ENCODE results near the gene BANP.

DNA sequence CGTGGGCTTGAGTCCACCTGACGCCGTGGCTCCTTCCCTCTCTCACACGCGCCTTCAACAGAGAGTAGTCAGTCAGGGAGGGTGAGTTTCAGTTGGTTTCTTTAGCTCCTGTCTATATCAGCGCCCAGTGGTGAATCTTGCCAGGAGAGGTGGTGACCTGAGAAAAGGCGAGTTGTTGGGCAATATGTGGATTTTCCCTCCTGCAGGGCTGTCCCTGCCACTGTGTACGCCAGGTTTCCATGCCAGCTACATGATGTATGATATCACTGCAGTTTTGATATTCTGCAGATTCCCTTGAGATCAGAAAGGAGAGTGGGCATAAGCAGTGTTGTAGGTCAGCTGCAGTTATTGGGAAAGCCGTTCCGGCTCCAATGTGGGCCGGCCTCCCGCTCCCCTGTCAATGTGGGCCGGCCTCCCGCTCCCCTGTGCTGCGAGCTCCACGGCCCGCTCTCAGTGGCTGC lies 31.4 kb downstream of the BANP start:
- TF ChIP-seq CTCF (IDR thresholded peaks at IDR 0.05) (no peak), POLR2A (IDR thresholded peaks at IDR 0.05) (no peak)
